PC-3 (cell line): ENCODE results near the gene KLHL25.

Experiments
- CTCF ChIP-seq: fragments of 300-600 bp; sonication (generic); conservative IDR thresholded peaks from 2 replicates; pipeline ENCODE4 v1.5.1; 2017; ENCODE audit warnings: antibody characterized with exemption, low read depth, mild to moderate bottlenecking, low read length
- EZH2 ChIP-seq: fragments of 300-600 bp; sonication (generic); IDR thresholded peaks from one replicate; pipeline ENCODE4 v1.6.1; 2017; ENCODE audit warnings: antibody characterized with exemption, mild to moderate bottlenecking, low read length; ENCODE audit not compliant: unreplicated experiment
- EZH2phosphoT487 ChIP-seq: fragments of 300-600 bp; sonication (generic); IDR thresholded peaks from 2 replicates; pipeline ENCODE4 v1.6.1; 2018; ENCODE audit warnings: mild to moderate bottlenecking, antibody characterized with exemption, low read length, borderline replicate concordance

GRCh38 chr15:85778107-85778776 lies 16.5 kb downstream of the KLHL25 start:
- TF ChIP-seq CTCF: no peak
- no peak for TF ChIP-seq EZH2
- TF ChIP-seq EZH2phosphoT487: no peak
